Adipocyte (in vitro differentiated cells): ENCODE measurements around the gene DGKB.

Experiments used
- DNase-seq: peaks from one replicate; pipeline ENCODE4 v3.0.0-alpha.2; 2015; ENCODE audit warnings: low read depth
- H3K27me3 ChIP-seq: replicated peaks from 2 replicates; pipeline ENCODE4 v1.7.0; 2013; ENCODE audit warnings: mild to moderate bottlenecking, low read length, moderate library complexity; ENCODE audit not compliant: control insufficient read depth, insufficient read depth
- H3K36me3 ChIP-seq: 2 replicates; pipeline ENCODE4 v1.7.0; 2013; ENCODE audit warnings: low read length, mild to moderate bottlenecking, moderate library complexity; ENCODE audit not compliant: control insufficient read depth, insufficient read depth, severe bottlenecking
- H3K4me1 ChIP-seq: 2 replicates; pipeline ENCODE4 v1.7.0; 2013; ENCODE audit warnings: mild to moderate bottlenecking, low read length, moderate library complexity; ENCODE audit not compliant: control insufficient read depth, insufficient read depth
- H3K4me3 ChIP-seq: 2 replicates; pipeline ENCODE4 v1.7.0; 2013; ENCODE audit warnings: mild to moderate bottlenecking, low read length, moderate library complexity
- H3K9ac ChIP-seq: 2 replicates; pipeline ENCODE4 v1.7.0; 2013; ENCODE audit warnings: mild to moderate bottlenecking, low read length, moderate library complexity
- H3K9me3 ChIP-seq: 2 replicates; pipeline ENCODE4 v1.7.0; 2013; ENCODE audit warnings: mild to moderate bottlenecking, low read length, moderate library complexity; ENCODE audit not compliant: control insufficient read depth

DGKB gene

GRCh38 chr7:14821757-14822480 is 80.6 kb downstream of the DGKB start:
- Histone ChIP-seq H3K27me3 (no peaks in the 10 kb centered on the region), H3K9ac (no peak overlapping the region), H3K4me1 (peaks cover 7% of the 10 kb centered on the region), H3K4me3 (no peak overlapping the region), H3K36me3 (no peaks in the 10 kb centered on the region), H3K9me3 (no peaks in the 10 kb centered on the region)
- DNase-seq, result peak; percentile 57

- Histone ChIP-seq H3K9ac (no peak overlapping the region), H3K9me3 (no peaks in the 10 kb centered on the region), H3K36me3 (no peaks in the 10 kb centered on the region), H3K4me3 (no peak overlapping the region), H3K4me1 (peaks cover 7% of the 10 kb centered on the region), H3K27me3 (no peaks in the 10 kb centered on the region)
- no peak for DNase-seq
Observed at GRCh38 chr7:14818871-14819270, 83.7 kb downstream of the DGKB start.

GRCh38 chr7:14817829-14818614 is 84.5 kb downstream of the DGKB start:
- Histone ChIP-seq H3K36me3 (no peaks in the 10 kb centered on the region), H3K27me3 (no peaks in the 10 kb centered on the region)

GRCh38 chr7:14807507-14807906 is 95.0 kb downstream of the DGKB start:
- no peak overlapping the region for H3K4me3 ChIP-seq
- peak; percentile 19 for DNase-seq
- H3K36me3 ChIP-seq, result no peaks in the 10 kb centered on the region
- no peaks in the 10 kb centered on the region for H3K27me3 ChIP-seq
- H3K9me3 ChIP-seq, result no peaks in the 10 kb centered on the region
- H3K9ac ChIP-seq, result no peak overlapping the region
- H3K4me1 ChIP-seq, result no peaks in the 10 kb centered on the region

More at GRCh38 chr7:14817829-14818614, 84.5 kb downstream of the DGKB start:
- no peak for DNase-seq
- Histone ChIP-seq H3K9me3 (no peaks in the 10 kb centered on the region), H3K4me1 (peaks cover 7% of the 10 kb centered on the region), H3K4me3 (no peak overlapping the region), H3K9ac (no peak overlapping the region)

- peak; percentile 60 for DNase-seq
- H3K36me3 ChIP-seq, result no peaks in the 10 kb centered on the region
- no peaks in the 10 kb centered on the region for H3K4me1 ChIP-seq
- no peak overlapping the region for H3K4me3 ChIP-seq
- no peak overlapping the region for H3K9ac ChIP-seq
- no peaks in the 10 kb centered on the region for H3K9me3 ChIP-seq
- no peaks in the 10 kb centered on the region for H3K27me3 ChIP-seq
Observed at GRCh38 chr7:14806891-14807290, 95.7 kb downstream of the DGKB start.

GRCh38 chr7:14805105-14805719 is 97.3 kb downstream of the DGKB start:
- no peaks in the 10 kb centered on the region for H3K27me3 ChIP-seq
- no peaks in the 10 kb centered on the region for H3K4me1 ChIP-seq
- H3K4me3 ChIP-seq, result no peak overlapping the region
- no peaks in the 10 kb centered on the region for H3K9me3 ChIP-seq
- no peaks in the 10 kb centered on the region for H3K36me3 ChIP-seq
- DNase-seq, result no peak
- H3K9ac ChIP-seq, result no peak overlapping the region

GRCh38 chr7:14800664-14801063 is 101.9 kb downstream of the DGKB start:
- Histone ChIP-seq H3K27me3 (no peaks in the 10 kb centered on the region), H3K4me3 (no peak overlapping the region), H3K36me3 (no peaks in the 10 kb centered on the region), H3K9ac (no peak overlapping the region), H3K9me3 (no peaks in the 10 kb centered on the region), H3K4me1 (no peaks in the 10 kb centered on the region)
- DNase-seq, result no peak

- Histone ChIP-seq H3K9me3 (no peaks in the 10 kb centered on the region), H3K4me3 (no peak overlapping the region), H3K9ac (no peak overlapping the region), H3K4me1 (no peaks in the 10 kb centered on the region), H3K27me3 (no peaks in the 10 kb centered on the region), H3K36me3 (no peaks in the 10 kb centered on the region)
- DNase-seq, result no peak
Observed at GRCh38 chr7:14793151-14793550, 109.4 kb downstream of the DGKB start.

- Histone ChIP-seq H3K4me3 (no peak overlapping the region), H3K9ac (no peak overlapping the region)
- no peak for DNase-seq
Observed at GRCh38 chr7:14787551-14787950, 115.0 kb downstream of the DGKB start.

GRCh38 chr7:14786314-14786895 is 116.1 kb downstream of the DGKB start:
- no peak overlapping the region for H3K4me3 ChIP-seq
- DNase-seq, result no peak
- H3K9ac ChIP-seq, result no peak overlapping the region
- no peaks in the 10 kb centered on the region for H3K4me1 ChIP-seq
- H3K9me3 ChIP-seq, result no peaks in the 10 kb centered on the region
- H3K27me3 ChIP-seq, result no peaks in the 10 kb centered on the region
- no peaks in the 10 kb centered on the region for H3K36me3 ChIP-seq

More at GRCh38 chr7:14787551-14787950, 115.0 kb downstream of the DGKB start:
- Histone ChIP-seq H3K27me3 (no peaks in the 10 kb centered on the region), H3K36me3 (no peaks in the 10 kb centered on the region), H3K4me1 (no peaks in the 10 kb centered on the region), H3K9me3 (no peaks in the 10 kb centered on the region)

- no peak overlapping the region for H3K4me3 ChIP-seq
- H3K4me1 ChIP-seq, result no peaks in the 10 kb centered on the region
- H3K27me3 ChIP-seq, result no peaks in the 10 kb centered on the region
- H3K9ac ChIP-seq, result no peak overlapping the region
- no peak for DNase-seq
- H3K9me3 ChIP-seq, result peaks cover 7% of the 10 kb centered on the region
- no peaks in the 10 kb centered on the region for H3K36me3 ChIP-seq
Observed at GRCh38 chr7:14777806-14778205, 124.7 kb downstream of the DGKB start.
